Measurements from ENCODE around the gene GMDS.

GRCh38 chr6:2147766-2148448, 97.5 kb downstream of the GMDS start:
- TF ChIP-seq, protein P1, sequence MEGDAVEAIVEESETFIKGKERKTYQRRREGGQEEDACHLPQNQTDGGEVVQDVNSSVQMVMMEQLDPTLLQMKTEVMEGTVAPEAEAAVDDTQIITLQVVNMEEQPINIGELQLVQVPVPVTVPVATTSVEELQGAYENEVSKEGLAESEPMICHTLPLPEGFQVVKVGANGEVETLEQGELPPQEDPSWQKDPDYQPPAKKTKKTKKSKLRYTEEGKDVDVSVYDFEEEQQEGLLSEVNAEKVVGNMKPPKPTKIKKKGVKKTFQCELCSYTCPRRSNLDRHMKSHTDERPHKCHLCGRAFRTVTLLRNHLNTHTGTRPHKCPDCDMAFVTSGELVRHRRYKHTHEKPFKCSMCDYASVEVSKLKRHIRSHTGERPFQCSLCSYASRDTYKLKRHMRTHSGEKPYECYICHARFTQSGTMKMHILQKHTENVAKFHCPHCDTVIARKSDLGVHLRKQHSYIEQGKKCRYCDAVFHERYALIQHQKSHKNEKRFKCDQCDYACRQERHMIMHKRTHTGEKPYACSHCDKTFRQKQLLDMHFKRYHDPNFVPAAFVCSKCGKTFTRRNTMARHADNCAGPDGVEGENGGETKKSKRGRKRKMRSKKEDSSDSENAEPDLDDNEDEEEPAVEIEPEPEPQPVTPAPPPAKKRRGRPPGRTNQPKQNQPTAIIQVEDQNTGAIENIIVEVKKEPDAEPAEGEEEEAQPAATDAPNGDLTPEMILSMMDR (IDR thresholded peaks at IDR 0.05; ENCODE audit: low read length) = no peak
- TF ChIP-seq EZH2 (optimal IDR thresholded peaks at IDR 0.05; ENCODE audit: low read depth, low read length) = no peak
